ENCODE measurements around the gene MGME1.

The MGME1 gene

GRCh38 chr20:17960927-17961586, 7.8 kb upstream of the MGME1 start:
- no peak for FAIRE-seq

GRCh38 chr20:17961587-17961940, 7.3 kb upstream of the MGME1 start:
- no peak for FAIRE-seq

GRCh38 chr20:17963114-17963897, 5.5 kb upstream of the MGME1 start:
- no peak for FAIRE-seq

GRCh38 chr20:17964073-17964472, 4.7 kb upstream of the MGME1 start:
- FAIRE-seq: no peak

GRCh38 chr20:17964632-17965031, 4.2 kb upstream of the MGME1 start:
- FAIRE-seq: no peak

GRCh38 chr20:17965042-17965697, 3.6 kb upstream of the MGME1 start:
- FAIRE-seq: no peak

GRCh38 chr20:17966432-17967310, 2.1 kb upstream of the MGME1 start:
- no peak for FAIRE-seq

- no peak for FAIRE-seq
These were observed 1.1 kb upstream of the MGME1 start for GRCh38 chr20:17967521-17968365.

- no peak for FAIRE-seq
These were observed 563 bp downstream of the MGME1 start for GRCh38 chr20:17969278-17969883.

- FAIRE-seq: no peak
These were observed 1.1 kb downstream of the MGME1 start for GRCh38 chr20:17969884-17970409.

- FAIRE-seq: peak; percentile 19
These were observed 2.6 kb downstream of the MGME1 start for GRCh38 chr20:17971300-17972013.

- FAIRE-seq: no peak
These were observed 3.3 kb downstream of the MGME1 start for GRCh38 chr20:17972121-17972520.

- FAIRE-seq: no peak
These were observed 7.5 kb downstream of the MGME1 start for GRCh38 chr20:17976305-17976704.

- FAIRE-seq: no peak
These were observed 16.7 kb downstream of the MGME1 start for GRCh38 chr20:17985388-17986018.

- FAIRE-seq: no peak
These were observed 19.2 kb downstream of the MGME1 start for GRCh38 chr20:17987988-17988387.

GRCh38 chr20:17990278-17990972, 21.6 kb downstream of the MGME1 start:
- FAIRE-seq: no peak

- no peak for FAIRE-seq
These were observed 23.4 kb downstream of the MGME1 start for GRCh38 chr20:17992224-17992637.

- FAIRE-seq: no peak
These were observed 24.2 kb downstream of the MGME1 start for GRCh38 chr20:17992847-17993513.

- no peak for FAIRE-seq
These were observed 24.7 kb downstream of the MGME1 start for GRCh38 chr20:17993546-17993945.
